GM21367 (cell line): ENCODE results near the gene SH3BP1.
"Not testable (repeated sequence)": the region's sequence is repeated elsewhere in the genome, so short reads cannot be mapped to it uniquely, and the experiment has no call there.

ENCODE experiments used
- ATAC-seq: cut with Tn5 transposase; IDR thresholded peaks from one replicate; pipeline ENCODE4 v1.9.1; 2021; ENCODE audit not compliant: unreplicated experiment

Gene SH3BP1

DNA sequence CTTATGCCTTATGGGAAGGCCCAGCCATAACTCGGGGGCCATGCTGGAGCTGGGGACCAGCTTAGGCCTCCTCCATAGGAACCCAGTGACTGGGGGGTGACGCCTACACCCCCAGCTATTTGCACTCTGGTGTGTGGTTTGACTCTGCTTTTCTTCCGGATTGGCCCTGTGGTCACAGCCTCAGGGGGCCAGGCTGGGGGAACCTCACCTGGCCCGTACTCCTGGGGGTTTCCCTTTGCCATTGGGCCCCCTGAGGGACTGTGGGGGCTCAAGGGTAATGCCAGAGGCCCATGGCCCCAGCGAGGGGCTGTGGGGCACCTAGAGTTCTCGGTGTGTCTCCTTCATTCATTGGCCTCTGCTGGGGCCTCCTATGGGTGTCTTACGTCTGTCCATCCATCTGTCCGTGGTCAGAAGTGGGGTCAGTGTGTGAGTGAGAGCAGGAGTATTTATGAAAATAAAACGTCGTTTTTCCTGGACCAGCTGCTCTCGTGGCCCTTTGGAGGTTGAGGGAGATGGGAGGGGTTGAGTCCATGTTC lies 6.3 kb upstream of the SH3BP1 start:
- peak; percentile 37 for ATAC-seq

GRCh38 chr22:37633625-37634416 lies 5.6 kb upstream of the SH3BP1 start:
- peak; percentile 39 for ATAC-seq

DNA sequence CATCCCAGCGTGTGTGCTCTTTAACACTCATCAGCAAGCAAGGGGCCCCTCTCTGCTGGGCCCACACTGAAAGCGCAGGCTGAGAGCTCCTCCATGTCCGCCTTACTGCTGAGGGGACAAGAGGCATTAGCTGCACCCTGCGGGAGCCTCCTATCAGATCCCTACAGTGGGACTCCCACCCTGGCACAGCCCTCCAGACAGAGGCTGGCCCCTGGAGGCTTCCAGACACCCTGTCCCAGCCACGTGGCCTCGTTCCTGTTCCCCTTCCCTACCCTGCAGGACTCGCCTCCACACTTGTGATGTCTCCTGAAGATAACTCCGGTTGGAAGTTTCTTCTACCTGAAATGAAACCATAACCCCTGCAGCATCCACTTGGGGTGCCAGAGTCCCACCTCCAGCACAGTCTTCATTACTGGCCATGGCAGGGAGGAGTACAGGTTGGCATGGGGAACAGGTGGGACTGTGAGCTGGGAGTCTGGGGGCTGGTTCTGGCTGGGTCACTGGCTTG lies 5.0 kb upstream of the SH3BP1 start:
- ATAC-seq = no peak

- ATAC-seq = no peak
Observed at GRCh38 chr22:37635157-37635556, 4.3 kb upstream of the SH3BP1 start.

DNA sequence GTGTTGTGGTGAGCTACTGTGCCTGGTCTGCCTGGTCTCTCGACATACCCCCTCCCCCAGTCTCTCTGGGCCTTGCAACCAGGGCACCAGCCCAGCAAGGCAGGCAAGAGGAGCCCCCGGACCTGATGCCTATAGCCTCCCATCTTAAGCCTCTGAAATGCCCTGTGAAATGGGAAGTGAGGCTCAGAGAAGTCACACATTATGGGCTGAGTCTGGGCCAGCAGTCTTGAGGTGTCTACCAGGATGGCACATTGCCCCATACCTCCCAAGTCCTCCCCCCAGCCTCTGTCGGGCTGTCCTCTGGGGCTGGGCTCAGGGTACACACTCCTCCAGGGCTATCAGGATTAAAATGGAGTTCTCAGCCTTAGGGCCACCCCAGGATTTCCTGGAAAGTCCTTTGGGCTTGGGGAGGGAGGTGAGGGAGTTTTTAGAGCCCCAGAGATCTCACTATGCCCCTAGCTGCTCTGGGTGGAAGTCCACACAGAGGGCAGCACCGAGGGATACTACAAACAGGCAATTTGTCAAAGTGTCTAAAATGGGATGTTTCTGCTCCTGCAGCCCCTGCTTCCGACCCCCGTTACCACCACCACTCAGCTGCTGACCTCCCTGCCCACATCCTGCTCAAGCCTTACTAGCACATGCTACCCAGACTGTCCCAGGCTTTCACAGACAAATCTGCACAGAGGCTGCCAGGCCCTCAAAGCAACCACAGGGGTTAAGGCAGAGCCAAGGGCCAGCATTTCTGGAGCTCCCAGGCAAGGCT lies 3.1 kb upstream of the SH3BP1 start:
- no peak for ATAC-seq

GRCh38 chr22:37636949-37637273 lies 2.6 kb upstream of the SH3BP1 start:
- no peak for ATAC-seq

GRCh38 chr22:37638391-37639069 lies 939 bp upstream of the SH3BP1 start:
- no peak for ATAC-seq

DNA sequence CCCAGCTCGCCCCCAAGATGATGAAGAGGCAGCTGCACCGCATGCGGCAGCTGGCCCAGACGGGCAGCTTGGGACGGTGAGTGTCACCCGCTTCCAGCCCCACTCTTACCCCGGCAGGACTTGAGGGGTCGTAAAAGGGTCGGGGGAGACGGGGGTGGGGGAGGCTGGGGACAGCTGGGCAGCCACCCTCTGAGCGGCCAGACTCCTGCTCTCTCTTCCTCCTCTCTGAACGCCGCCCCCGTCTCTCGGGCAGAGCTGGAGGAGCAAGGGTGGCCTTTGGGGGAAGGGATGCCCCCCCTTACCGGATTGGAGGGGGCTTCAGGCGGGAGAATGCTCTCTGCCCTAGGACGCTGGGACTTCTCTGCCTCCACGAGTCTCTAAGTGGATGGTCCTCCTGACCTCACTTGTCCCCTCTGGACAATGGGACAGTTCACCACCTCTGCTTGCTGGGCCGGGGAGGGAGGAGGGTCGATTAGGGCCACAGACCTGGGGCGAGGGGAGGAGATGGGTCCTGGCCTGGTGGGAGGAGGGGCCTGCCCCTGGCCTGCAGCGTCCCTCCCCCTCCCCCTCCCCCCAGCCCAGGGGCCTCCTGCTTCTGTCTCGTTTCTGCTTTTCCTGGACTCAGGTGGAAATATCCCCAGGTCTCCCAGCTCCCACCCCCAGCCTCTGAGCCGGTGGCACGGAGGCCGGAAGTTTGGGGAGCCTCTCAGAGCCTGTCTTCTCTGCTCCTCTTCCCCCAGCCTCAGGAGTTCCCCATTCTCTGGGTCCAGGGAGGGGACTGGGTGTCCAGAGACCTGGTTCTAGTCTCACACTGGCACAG lies 512 bp downstream of the SH3BP1 start:
- no peak for ATAC-seq

- ATAC-seq = no peak
Observed at GRCh38 chr22:37640591-37641560, 1.4 kb downstream of the SH3BP1 start.

GRCh38 chr22:37641561-37641949 lies 2.1 kb downstream of the SH3BP1 start:
- no peak for ATAC-seq

- no peak for ATAC-seq
Observed at GRCh38 chr22:37643225-37643847, 3.9 kb downstream of the SH3BP1 start.

DNA sequence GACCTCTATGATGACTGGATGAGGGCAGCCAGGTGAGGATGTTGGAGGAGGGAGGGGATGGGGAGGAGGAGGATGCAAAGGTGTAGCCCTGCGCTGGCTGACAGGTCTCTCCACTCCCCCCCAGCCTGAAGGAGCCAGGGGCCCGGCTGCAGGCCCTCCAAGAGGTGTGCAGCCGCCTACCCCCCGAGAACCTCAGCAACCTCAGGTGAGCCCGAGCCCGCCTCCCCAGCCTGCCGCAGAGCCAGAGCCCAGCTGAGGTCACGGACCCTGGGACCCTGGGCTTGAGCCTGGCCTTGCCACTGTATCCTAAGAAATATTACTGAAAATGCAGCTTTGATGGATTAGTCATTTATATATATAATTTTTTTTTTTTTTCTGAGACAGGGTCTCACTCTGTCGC lies 7.8 kb downstream of the SH3BP1 start:
- ATAC-seq = no peak

GRCh38 chr22:37647928-37648327 lies 8.5 kb downstream of the SH3BP1 start:
- ATAC-seq = no peak

- ATAC-seq = no peak
Observed at GRCh38 chr22:37650463-37651136, 11.1 kb downstream of the SH3BP1 start.

GRCh38 chr22:37654563-37655251 lies 15.2 kb downstream of the SH3BP1 start:
- ATAC-seq = no peak

DNA sequence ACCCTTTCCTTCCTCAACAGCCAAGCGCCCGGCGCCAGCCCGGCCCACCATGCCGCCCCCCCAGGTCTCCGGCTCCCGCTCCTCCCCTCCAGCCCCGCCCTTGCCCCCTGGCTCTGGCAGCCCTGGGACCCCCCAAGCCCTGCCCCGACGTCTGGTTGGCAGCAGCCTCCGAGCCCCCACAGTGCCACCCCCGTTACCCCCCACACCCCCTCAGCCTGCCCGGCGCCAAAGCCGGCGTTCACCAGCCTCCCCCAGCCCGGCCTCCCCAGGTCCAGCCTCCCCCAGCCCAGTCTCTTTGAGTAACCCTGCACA lies 15.7 kb downstream of the SH3BP1 start:
- no peak for ATAC-seq

DNA sequence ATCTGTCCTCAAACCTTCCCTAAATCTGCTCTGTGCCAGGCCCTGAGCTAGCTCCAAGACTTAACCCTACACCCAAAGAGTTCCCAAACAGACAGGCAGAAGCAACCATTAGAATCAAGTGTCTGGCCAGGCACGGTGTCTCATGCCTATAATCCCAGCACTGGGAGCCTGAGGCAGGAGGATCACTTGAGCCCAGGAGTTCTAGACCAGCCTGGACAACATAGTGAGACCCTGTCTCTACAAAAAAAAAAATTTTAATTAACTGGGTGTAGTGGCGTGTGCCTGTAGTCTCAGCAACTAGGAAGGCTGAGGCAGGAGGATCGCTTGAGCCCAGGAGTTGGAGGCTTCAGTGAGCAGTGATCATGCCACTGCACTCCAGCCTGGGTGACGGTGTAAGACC lies 17.1 kb downstream of the SH3BP1 start:
- not testable (repeated sequence) for ATAC-seq

DNA sequence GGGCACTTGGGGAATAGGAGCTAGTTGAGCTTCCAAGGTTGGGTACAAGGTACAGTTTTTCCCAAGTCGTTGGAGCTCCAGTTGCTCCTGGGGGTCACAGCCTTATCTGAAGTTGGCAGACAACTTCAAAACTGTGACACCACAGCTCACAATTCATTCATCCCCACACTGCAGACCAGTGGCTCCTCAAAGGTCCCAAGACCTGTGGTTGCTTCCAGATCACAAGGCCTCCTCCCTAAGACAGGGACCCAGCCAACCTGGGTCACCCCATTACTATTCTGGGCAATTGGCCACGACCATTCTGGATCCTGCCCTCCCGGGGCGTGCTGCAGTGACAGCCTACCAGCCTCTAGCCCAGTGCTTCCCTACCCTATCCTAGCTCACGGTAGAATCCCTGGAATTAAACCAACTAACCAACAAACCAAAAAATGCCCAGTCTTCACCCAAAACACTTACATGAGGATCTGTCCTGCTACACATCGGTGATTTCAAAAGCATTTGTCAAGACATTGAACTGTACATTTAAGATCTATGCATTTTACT lies 18.2 kb downstream of the SH3BP1 start:
- ATAC-seq = no peak
